A549 (cell line): ENCODE results near the gene FIBP.

Experiments
- BHLHE40 ChIP-seq: IDR thresholded peaks from 2 replicates; pipeline ENCODE4 v1.6.1; 2012; ENCODE audit warnings: low read depth, low read length, inconsistent platforms
- CBX2 ChIP-seq: fragments of 200-600 bp; sonication (generic); IDR thresholded peaks from 2 replicates; pipeline ENCODE4 v1.6.1; 2016; ENCODE audit warnings: low read depth, mild to moderate bottlenecking, borderline replicate concordance
- CEBPB ChIP-seq, 2 experiments: fragments of >200 bp in 1 of 2; sonication (Bioruptor Twin) in 1 of 2; formaldehyde crosslinking in 1 of 2; IDR thresholded peaks; 2 replicates each; pipeline ENCODE4 v1.6.1; 2012 to 2016
- CTCF ChIP-seq: fragments of >200 bp; sonication (Bioruptor Twin); formaldehyde crosslinking; IDR thresholded peaks from 3 replicates; pipeline ENCODE4 v1.5.1; 2016
- EHMT2 ChIP-seq: fragments of 200-600 bp; sonication (generic); IDR thresholded peaks from 2 replicates; pipeline ENCODE4 v1.6.1; 2016; ENCODE audit warnings: antibody characterized with exemption, low read depth, mild to moderate bottlenecking, moderate library complexity
- EP300 ChIP-seq, 2 experiments: fragments of >200 bp; sonication (Bioruptor Twin); formaldehyde crosslinking; IDR thresholded peaks; 2 replicates in 1 of 2; 3 replicates in 1 of 2; pipeline ENCODE4 v1.6.1; 2016 to 2017
- JUN ChIP-seq, 2 experiments: fragments of >200 bp; sonication (Bioruptor Twin); formaldehyde crosslinking; IDR thresholded peaks; 2 replicates in 1 of 2; 3 replicates in 1 of 2; pipeline ENCODE4 v1.6.1; 2016 to 2017
- MYC ChIP-seq: IDR thresholded peaks from 2 replicates; pipeline ENCODE4 v1.6.1; 2012; ENCODE audit warnings: mild to moderate bottlenecking, inconsistent platforms, low read length, improper control_type of control experiment, borderline replicate concordance
- POLR2A ChIP-seq: IDR thresholded peaks from 2 replicates; pipeline ENCODE4 v1.6.1; 2012; ENCODE audit warnings: mild to moderate bottlenecking, low read length
- RNF2 ChIP-seq: fragments of 200-600 bp; sonication (generic); IDR thresholded peaks from 2 replicates; pipeline ENCODE4 v1.6.1; 2016; ENCODE audit warnings: low read depth, mild to moderate bottlenecking, antibody characterized with exemption, moderate library complexity, borderline replicate concordance
- SMC3 ChIP-seq: fragments of >200 bp; sonication (Bioruptor Twin); formaldehyde crosslinking; IDR thresholded peaks from 3 replicates; pipeline ENCODE4 v1.6.1; 2018; ENCODE audit warnings: inconsistent platforms
- USF2 ChIP-seq: fragments of 450-650 bp; IDR thresholded peaks from 2 replicates; pipeline ENCODE4 v1.6.1; 2014; ENCODE audit warnings: antibody characterized with exemption
- ZFP36 ChIP-seq: fragments of 450-650 bp; IDR thresholded peaks from 2 replicates; pipeline ENCODE4 v1.6.1; 2014; ENCODE audit warnings: borderline replicate concordance; ENCODE audit not compliant: partially characterized antibody
- TF ChIP-seq, protein P1 (sequence below): fragments of 200-600 bp; sonication (generic); IDR thresholded peaks from 2 replicates; pipeline ENCODE4 v1.6.1; 2016; ENCODE audit warnings: antibody characterized with exemption, mild to moderate bottlenecking, moderate library complexity

GRCh38 chr11:65847746-65848145 is 40.5 kb downstream of the FIBP start:
- TF ChIP-seq CTCF (no peak), BHLHE40 (no peak), CEBPB (IDR thresholded peaks at IDR 0.05) (no peak), RNF2 (no peak), POLR2A (no peak), EHMT2 (no peak), MYC (no peak), CBX2 (no peak), JUN (IDR thresholded peaks at IDR 0.05) (no peak), EP300 (IDR thresholded peaks at IDR 0.05) (no peak), USF2 (no peak), SMC3 (no peak), ZFP36 (no peak)
- TF ChIP-seq, protein P1, sequence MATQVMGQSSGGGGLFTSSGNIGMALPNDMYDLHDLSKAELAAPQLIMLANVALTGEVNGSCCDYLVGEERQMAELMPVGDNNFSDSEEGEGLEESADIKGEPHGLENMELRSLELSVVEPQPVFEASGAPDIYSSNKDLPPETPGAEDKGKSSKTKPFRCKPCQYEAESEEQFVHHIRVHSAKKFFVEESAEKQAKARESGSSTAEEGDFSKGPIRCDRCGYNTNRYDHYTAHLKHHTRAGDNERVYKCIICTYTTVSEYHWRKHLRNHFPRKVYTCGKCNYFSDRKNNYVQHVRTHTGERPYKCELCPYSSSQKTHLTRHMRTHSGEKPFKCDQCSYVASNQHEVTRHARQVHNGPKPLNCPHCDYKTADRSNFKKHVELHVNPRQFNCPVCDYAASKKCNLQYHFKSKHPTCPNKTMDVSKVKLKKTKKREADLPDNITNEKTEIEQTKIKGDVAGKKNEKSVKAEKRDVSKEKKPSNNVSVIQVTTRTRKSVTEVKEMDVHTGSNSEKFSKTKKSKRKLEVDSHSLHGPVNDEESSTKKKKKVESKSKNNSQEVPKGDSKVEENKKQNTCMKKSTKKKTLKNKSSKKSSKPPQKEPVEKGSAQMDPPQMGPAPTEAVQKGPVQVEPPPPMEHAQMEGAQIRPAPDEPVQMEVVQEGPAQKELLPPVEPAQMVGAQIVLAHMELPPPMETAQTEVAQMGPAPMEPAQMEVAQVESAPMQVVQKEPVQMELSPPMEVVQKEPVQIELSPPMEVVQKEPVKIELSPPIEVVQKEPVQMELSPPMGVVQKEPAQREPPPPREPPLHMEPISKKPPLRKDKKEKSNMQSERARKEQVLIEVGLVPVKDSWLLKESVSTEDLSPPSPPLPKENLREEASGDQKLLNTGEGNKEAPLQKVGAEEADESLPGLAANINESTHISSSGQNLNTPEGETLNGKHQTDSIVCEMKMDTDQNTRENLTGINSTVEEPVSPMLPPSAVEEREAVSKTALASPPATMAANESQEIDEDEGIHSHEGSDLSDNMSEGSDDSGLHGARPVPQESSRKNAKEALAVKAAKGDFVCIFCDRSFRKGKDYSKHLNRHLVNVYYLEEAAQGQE, result no peak
